Naive thymus-derived CD4-positive, alpha-beta T cell (primary cell): ENCODE data around the gene BMP7. TPM values are rescaled to one million over a fixed set of nuclear protein-coding genes. Genes with fewer than 3 reads are reported as not detected.

ENCODE experiments used
- ATAC-seq: fragments of 150-1000 bp; cut with Tn5 transposase; 2 replicates; pipeline ENCODE4 v1.10.0; 2021; ENCODE audit warnings: mild to moderate bottlenecking, moderate library complexity
- CTCF ChIA-PET: fragments of 350-600 bp; sonication (Branson Sonifier 250); formaldehyde crosslinking; loops from one replicate; lab custom pipeline; 2021; ENCODE audit warnings: antibody characterized with exemption; lab: Charles Lee
- POLR2A ChIA-PET: fragments of 350-600 bp; sonication (Branson Sonifier 250); formaldehyde crosslinking; loops from one replicate; lab custom pipeline; 2021; ENCODE audit warnings: antibody characterized with exemption, inconsistent platforms; lab: Charles Lee
- DNase-seq, 9 donors: peaks; one replicate each; pipeline versions ENCODE4 v3.0.0 to v3.0.0-alpha.2; 2020 to 2022; ENCODE audit warnings: mixed read lengths in 1 of 9
- H3K27ac ChIP-seq: one replicate; pipeline ENCODE4 v1.7.0; 2013; ENCODE audit warnings: mild to moderate bottlenecking, low read depth, low read length, moderate library complexity
- H3K27me3 ChIP-seq, 2 donors: one replicate each; pipeline ENCODE4 v1.7.0; 2013; ENCODE audit warnings: low read length in 2 of 2, mild to moderate bottlenecking in 2 of 2, moderate library complexity in 2 of 2; ENCODE audit not compliant: control insufficient read depth in 2 of 2, insufficient read depth in 2 of 2
- H3K36me3 ChIP-seq, 3 experiments: 1 replicate in 2 of 3; 2 replicates in 1 of 3; pipeline ENCODE4 v1.7.0; 2013; ENCODE audit warnings: low read length in 3 of 3, mild to moderate bottlenecking in 3 of 3, moderate library complexity in 1 of 3; ENCODE audit not compliant: insufficient read depth in 3 of 3, control insufficient read depth in 2 of 3
- H3K4me1 ChIP-seq, 2 donors: one replicate each; pipeline ENCODE4 v1.7.0; 2013; ENCODE audit warnings: low read length in 2 of 2, mild to moderate bottlenecking in 2 of 2, moderate library complexity in 1 of 2; ENCODE audit not compliant: control insufficient read depth in 2 of 2, insufficient read depth in 2 of 2
- H3K4me3 ChIP-seq: 2 replicates; pipeline ENCODE4 v1.7.0; 2013; ENCODE audit warnings: mild to moderate bottlenecking, low read length
- H3K9me3 ChIP-seq, 3 experiments: 1 replicate in 2 of 3; 2 replicates in 1 of 3; pipeline ENCODE4 v1.7.0; 2013; ENCODE audit warnings: low read length in 3 of 3; ENCODE audit not compliant: control insufficient read depth in 2 of 3
- H3K27ac Mint-ChIP-seq, 9 donors: one replicate each; pipeline ENCODE4 v1.8.0; 2020 to 2022; ENCODE audit warnings: mixed read lengths in 9 of 9, mild to moderate bottlenecking in 8 of 9, moderate library complexity in 5 of 9, inconsistent platforms in 2 of 9
- H3K27me3 Mint-ChIP-seq, 5 donors: one replicate each; pipeline ENCODE4 v1.8.0; 2021 to 2022; ENCODE audit warnings: mixed read lengths in 5 of 5, mild to moderate bottlenecking in 1 of 5
- H3K36me3 Mint-ChIP-seq, 5 donors: one replicate each; pipeline ENCODE4 v1.8.0; 2020 to 2022; ENCODE audit warnings: mixed read lengths in 5 of 5, mild to moderate bottlenecking in 3 of 5, inconsistent platforms in 1 of 5
- H3K4me1 Mint-ChIP-seq, 7 donors: one replicate each; pipeline ENCODE4 v1.8.0; 2020 to 2022; ENCODE audit warnings: mixed read lengths in 7 of 7, mild to moderate bottlenecking in 3 of 7, inconsistent platforms in 1 of 7
- H3K4me3 Mint-ChIP-seq, 10 donors: one replicate each; pipeline ENCODE4 v1.8.0; 2020 to 2022; ENCODE audit warnings: mild to moderate bottlenecking in 10 of 10, mixed read lengths in 10 of 10, moderate library complexity in 6 of 10, inconsistent platforms in 2 of 10
- H3K9me3 Mint-ChIP-seq, 11 donors: one replicate each; pipeline ENCODE4 v1.8.0; 2020 to 2022; ENCODE audit warnings: mixed read lengths in 11 of 11, mild to moderate bottlenecking in 4 of 11, inconsistent platforms in 1 of 11, moderate library complexity in 1 of 11
- intact Hi-C, 2 donors: fragments of 100-400 bp; cut with micrococcal nuclease; formaldehyde crosslinking; loops; one replicate each; pipeline ENCODE4 v1.15.1; 2023
- polyA plus RNA-seq, 2 donors: library from polyadenylated mRNA; unstranded; fragments of 300-500 nt; fragmentation: Illumina TruSeq; gene quantifications; one replicate each; pipeline ENCODE4 v1.2.3, GENCODE V29; 2021
- total RNA-seq, 6 experiments: library from RNA in 5 of 6; stranded (reverse) in 5 of 6; gene quantifications; 1 replicate in 5 of 6; 2 replicates in 1 of 6; pipeline ENCODE4 v1.2.3 and lab custom pipeline; 2021 to 2026

The BMP7 gene
- total and polyA plus RNA-seq, 7 experiments from 2014 or later = not detected

GRCh38 chr20:57218489-57218888 is 48.0 kb downstream of the BMP7 start:
- no peak overlapping the region for H3K27ac ChIP-seq
- H3K4me3 Mint-ChIP-seq = no peak overlapping the region
- no peaks in the 10 kb centered on the region for H3K27me3 ChIP-seq
- H3K36me3 ChIP-seq = no peaks in the 10 kb centered on the region
- CTCF ChIA-PET = no interaction called here
- DNase-seq (no peak), ATAC-seq (no peak)
- H3K9me3 Mint-ChIP-seq = no peaks in the 10 kb centered on the region
- no peaks in the 10 kb centered on the region for H3K4me1 ChIP-seq
- H3K27ac Mint-ChIP-seq = no peak overlapping the region
- no peaks in the 10 kb centered on the region for H3K36me3 Mint-ChIP-seq
- POLR2A ChIA-PET = no interaction called here
- no peak overlapping the region for H3K4me3 ChIP-seq
- H3K9me3 ChIP-seq = no peaks in the 10 kb centered on the region
- H3K4me1 Mint-ChIP-seq = no peaks in the 10 kb centered on the region
- intact Hi-C loops = no loop called here
- peaks cover 0 to 9% (median 5%) of the 10 kb centered on the region in 5 donors for H3K27me3 Mint-ChIP-seq

- POLR2A ChIA-PET = no interaction called here
- Histone ChIP-seq H3K4me3 (no peak overlapping the region), H3K27ac (no peak overlapping the region), H3K36me3 (no peaks in the 10 kb centered on the region), H3K27me3 (no peaks in the 10 kb centered on the region), H3K9me3 (no peaks in the 10 kb centered on the region), H3K4me1 (no peaks in the 10 kb centered on the region)
- CTCF ChIA-PET = no interaction called here
- no peak for DNase-seq
- no peak for ATAC-seq
- H3K4me1 Mint-ChIP-seq = no peaks in the 10 kb centered on the region
- no peak overlapping the region for H3K4me3 Mint-ChIP-seq
- no peak overlapping the region for H3K27ac Mint-ChIP-seq
- no peaks in the 10 kb centered on the region for H3K9me3 Mint-ChIP-seq
- peaks cover 3 to 9% (median 5%) of the 10 kb centered on the region in 5 donors for H3K27me3 Mint-ChIP-seq
- no peaks in the 10 kb centered on the region for H3K36me3 Mint-ChIP-seq
- intact Hi-C loops = no loop called here
Measured at GRCh38 chr20:57217802-57218201, 48.6 kb downstream of the BMP7 start.

GRCh38 chr20:57216669-57217068 is 49.8 kb downstream of the BMP7 start:
- no peak for DNase-seq
- no peaks in the 10 kb centered on the region for H3K27me3 ChIP-seq
- no peaks in the 10 kb centered on the region for H3K9me3 ChIP-seq
- H3K27ac ChIP-seq = no peak overlapping the region
- no peaks in the 10 kb centered on the region for H3K36me3 Mint-ChIP-seq
- H3K27ac Mint-ChIP-seq = no peak overlapping the region
- ChIA-PET CTCF (interaction anchor here (0.7 kb wide), 1 partner anchor 1112 kb away, joined by 3 read pairs; no protein-coding TSS in a partner anchor), POLR2A (no interaction called here)
- no peaks in the 10 kb centered on the region for H3K9me3 Mint-ChIP-seq
- no peaks in the 10 kb centered on the region for H3K4me1 ChIP-seq
- peaks cover 6 to 12% (median 11%) of the 10 kb centered on the region in 5 donors for H3K27me3 Mint-ChIP-seq
- H3K36me3 ChIP-seq = no peaks in the 10 kb centered on the region
- peaks cover 0 to 6% (median 0%) of the 10 kb centered on the region in 7 donors for H3K4me1 Mint-ChIP-seq
- no peak overlapping the region for H3K4me3 ChIP-seq
- intact Hi-C loops = no loop called here
- no peak for ATAC-seq
- no peak overlapping the region for H3K4me3 Mint-ChIP-seq

- ChIA-PET POLR2A (no interaction called here), CTCF (no interaction called here)
- no peak overlapping the region for H3K27ac Mint-ChIP-seq
- no peaks in the 10 kb centered on the region for H3K36me3 ChIP-seq
- H3K36me3 Mint-ChIP-seq = no peaks in the 10 kb centered on the region
- DNase-seq (no peak), ATAC-seq (no peak)
- H3K27ac ChIP-seq = no peak overlapping the region
- no peaks in the 10 kb centered on the region for H3K9me3 ChIP-seq
- intact Hi-C loops = no loop called here
- H3K4me1 ChIP-seq = no peaks in the 10 kb centered on the region
- H3K4me3 Mint-ChIP-seq = no peak overlapping the region
- no peak overlapping the region for H3K4me3 ChIP-seq
- peaks cover 4 to 15% (median 8%) of the 10 kb centered on the region in 5 donors for H3K27me3 Mint-ChIP-seq
- H3K4me1 Mint-ChIP-seq = peaks cover 0 to 6% (median 0%) of the 10 kb centered on the region in 7 donors
- no peaks in the 10 kb centered on the region for H3K9me3 Mint-ChIP-seq
- H3K27me3 ChIP-seq = no peaks in the 10 kb centered on the region
Measured at GRCh38 chr20:57215826-57216471, 50.5 kb downstream of the BMP7 start.

- DNase-seq = no peak
- Histone ChIP-seq H3K4me3 (no peak overlapping the region), H3K27me3 (no peaks in the 10 kb centered on the region), H3K36me3 (no peaks in the 10 kb centered on the region), H3K4me1 (no peaks in the 10 kb centered on the region), H3K9me3 (no peaks in the 10 kb centered on the region), H3K27ac (no peak overlapping the region)
- Mint-ChIP-seq H3K4me1 (peaks cover 0 to 6% (median 0%) of the 10 kb centered on the region in 7 donors), H3K36me3 (no peaks in the 10 kb centered on the region), H3K27ac (no peak overlapping the region), H3K9me3 (no peaks in the 10 kb centered on the region), H3K27me3 (peaks cover 4 to 18% (median 8%) of the 10 kb centered on the region in 5 donors), H3K4me3 (no peak overlapping the region)
- POLR2A ChIA-PET = no interaction called here
- intact Hi-C loops = no loop called here
- CTCF ChIA-PET = no interaction called here
- no peak for ATAC-seq
Measured at GRCh38 chr20:57215426-57215825, 51.0 kb downstream of the BMP7 start.

GRCh38 chr20:57214948-57215347 is 51.5 kb downstream of the BMP7 start:
- POLR2A ChIA-PET = no interaction called here

GRCh38 chr20:57214427-57214826 is 52.0 kb downstream of the BMP7 start:
- no peaks in the 10 kb centered on the region for H3K9me3 Mint-ChIP-seq
- POLR2A ChIA-PET = no interaction called here
- CTCF ChIA-PET = no interaction called here
- H3K27ac ChIP-seq = no peak overlapping the region
- peaks cover 0 to 6% (median 0%) of the 10 kb centered on the region in 7 donors for H3K4me1 Mint-ChIP-seq
- DNase-seq (no peak), ATAC-seq (no peak)
- no peaks in the 10 kb centered on the region for H3K36me3 Mint-ChIP-seq
- H3K27me3 ChIP-seq = no peaks in the 10 kb centered on the region
- H3K36me3 ChIP-seq = no peaks in the 10 kb centered on the region
- no peaks in the 10 kb centered on the region for H3K4me1 ChIP-seq
- no peaks in the 10 kb centered on the region for H3K9me3 ChIP-seq
- no peak overlapping the region for H3K27ac Mint-ChIP-seq
- peaks cover 4 to 28% (median 13%) of the 10 kb centered on the region in 5 donors for H3K27me3 Mint-ChIP-seq
- intact Hi-C loops = no loop called here
- H3K4me3 ChIP-seq = no peak overlapping the region
- H3K4me3 Mint-ChIP-seq = no peak overlapping the region

More at GRCh38 chr20:57214948-57215347, 51.5 kb downstream of the BMP7 start:
- Histone ChIP-seq H3K27me3 (no peaks in the 10 kb centered on the region), H3K27ac (no peak overlapping the region), H3K36me3 (no peaks in the 10 kb centered on the region), H3K9me3 (no peaks in the 10 kb centered on the region), H3K4me1 (no peaks in the 10 kb centered on the region), H3K4me3 (no peak overlapping the region)
- no peaks in the 10 kb centered on the region for H3K9me3 Mint-ChIP-seq
- H3K27ac Mint-ChIP-seq = no peak overlapping the region
- ATAC-seq = no peak
- intact Hi-C loops = no loop called here
- no peak for DNase-seq
- no peak overlapping the region for H3K4me3 Mint-ChIP-seq
- peaks cover 0 to 6% (median 0%) of the 10 kb centered on the region in 7 donors for H3K4me1 Mint-ChIP-seq
- H3K27me3 Mint-ChIP-seq = peaks cover 4 to 23% (median 12%) of the 10 kb centered on the region in 5 donors
- CTCF ChIA-PET = no interaction called here
- H3K36me3 Mint-ChIP-seq = no peaks in the 10 kb centered on the region
